Measurements from ENCODE around the gene RNASE1.
A peak's percentile ranks its signal among the peaks of the same experiment; 100 is the strongest.

The RNASE1 gene

GRCh38 chr14:20841096-20841495 lies 38.5 kb upstream of the RNASE1 start:
- peak in 1 of 2 donors; percentile 66 for DNase-seq
- Histone ChIP-seq H3K4ac (ENCODE audit: low read depth, low read length) (no peak overlapping the region), H4K91ac (ENCODE audit: low read depth, low read length) (no peak overlapping the region), H2AK5ac (ENCODE audit: low read length) (no peak overlapping the region), H3K4me1 (ENCODE audit: control insufficient read depth in 1 of 2, insufficient read depth in 2 of 2, low read length in 2 of 2) (no peaks in the 10 kb centered on the region), H3K23ac (ENCODE audit: low read length) (no peak overlapping the region), H2BK12ac (ENCODE audit: low read length) (no peak overlapping the region), H3K18ac (ENCODE audit: low read length) (no peak overlapping the region), H3K79me1 (ENCODE audit: low read length) (peaks cover 1% of the 10 kb centered on the region), H3K4me2 (ENCODE audit: low read length) (no peak overlapping the region), H2BK5ac (ENCODE audit: low read depth, low read length, poor library complexity) (no peak overlapping the region), H4K8ac (ENCODE audit: low read depth, low read length) (no peak overlapping the region), H3K79me2 (ENCODE audit: control insufficient read depth, insufficient read depth, low read length, poor library complexity) (no peaks in the 10 kb centered on the region), H3K9me3 (ENCODE audit: insufficient read depth, low read depth, low read length) (no peaks in the 10 kb centered on the region), H2BK120ac (ENCODE audit: insufficient read depth, low read length, poor library complexity) (no peak overlapping the region), H4K12ac (ENCODE audit: low read depth, low read length) (no peak overlapping the region), H3K14ac (ENCODE audit: low read length) (no peak overlapping the region), H2AFZ (ENCODE audit: insufficient read depth, low read length, poor library complexity) (no peak overlapping the region), H3K9ac (ENCODE audit: low read length) (no peak overlapping the region), H3K36me3 (ENCODE audit: control insufficient read depth in 1 of 2, insufficient read depth in 2 of 2, low read length in 2 of 2) (no peaks in the 10 kb centered on the region), H3K4me3 (ENCODE audit: low read depth, low read length) (no peak overlapping the region), H3K27ac (ENCODE audit: low read depth, low read length) (no peak overlapping the region), H3K27me3 (ENCODE audit: insufficient read depth, low read length) (no peaks in the 10 kb centered on the region)

GRCh38 chr14:20837831-20838230 lies 35.2 kb upstream of the RNASE1 start:
- no peaks in the 10 kb centered on the region for H3K79me2 ChIP-seq (ENCODE audit: control insufficient read depth, insufficient read depth, low read length, poor library complexity)
- H3K9ac ChIP-seq (ENCODE audit: low read length): no peak overlapping the region
- no peak overlapping the region for H3K18ac ChIP-seq (ENCODE audit: low read length)
- no peak overlapping the region for H2AK5ac ChIP-seq (ENCODE audit: low read length)
- H3K9me3 ChIP-seq (ENCODE audit: insufficient read depth, low read depth, low read length): no peaks in the 10 kb centered on the region
- no peak overlapping the region for H3K4me2 ChIP-seq (ENCODE audit: low read length)
- H4K8ac ChIP-seq (ENCODE audit: low read depth, low read length): no peak overlapping the region
- no peak overlapping the region for H2BK5ac ChIP-seq (ENCODE audit: low read depth, low read length, poor library complexity)
- H3K23ac ChIP-seq (ENCODE audit: low read length): no peak overlapping the region
- no peak overlapping the region for H4K12ac ChIP-seq (ENCODE audit: low read depth, low read length)
- H3K79me1 ChIP-seq (ENCODE audit: low read length): peaks cover 1% of the 10 kb centered on the region
- H3K4me1 ChIP-seq (ENCODE audit: control insufficient read depth in 1 of 2, insufficient read depth in 2 of 2, low read length in 2 of 2): no peaks in the 10 kb centered on the region
- H3K36me3 ChIP-seq (ENCODE audit: control insufficient read depth in 1 of 2, insufficient read depth in 2 of 2, low read length in 2 of 2): no peaks in the 10 kb centered on the region
- H2BK12ac ChIP-seq (ENCODE audit: low read length): no peak overlapping the region
- no peak overlapping the region for H2AFZ ChIP-seq (ENCODE audit: insufficient read depth, low read length, poor library complexity)
- no peak overlapping the region for H3K27ac ChIP-seq (ENCODE audit: low read depth, low read length)
- WGBS (ENCODE audit: extremely low coverage, insufficient coverage, insufficient read length): no CpG with 5 or more reads among the region's 3 CpGs
- no peak overlapping the region for H3K4ac ChIP-seq (ENCODE audit: low read depth, low read length)
- H2BK120ac ChIP-seq (ENCODE audit: insufficient read depth, low read length, poor library complexity): no peak overlapping the region
- H3K4me3 ChIP-seq (ENCODE audit: low read depth, low read length): no peak overlapping the region
- H3K14ac ChIP-seq (ENCODE audit: low read length): no peak overlapping the region
- no peaks in the 10 kb centered on the region for H3K27me3 ChIP-seq (ENCODE audit: insufficient read depth, low read length)
- no peak overlapping the region for H4K91ac ChIP-seq (ENCODE audit: low read depth, low read length)
- DNase-seq: no peak

GRCh38 chr14:20836668-20837338 lies 34.2 kb upstream of the RNASE1 start:
- Histone ChIP-seq H3K18ac (ENCODE audit: low read length) (no peak overlapping the region), H3K4ac (ENCODE audit: low read depth, low read length) (no peak overlapping the region), H3K23ac (ENCODE audit: low read length) (no peak overlapping the region), H3K4me1 (ENCODE audit: control insufficient read depth in 1 of 2, insufficient read depth in 2 of 2, low read length in 2 of 2) (no peaks in the 10 kb centered on the region), H4K91ac (ENCODE audit: low read depth, low read length) (no peak overlapping the region), H3K4me3 (ENCODE audit: low read depth, low read length) (no peak overlapping the region), H4K8ac (ENCODE audit: low read depth, low read length) (peak overlapping the region; percentile 15), H3K27ac (ENCODE audit: low read depth, low read length) (no peak overlapping the region), H2BK120ac (ENCODE audit: insufficient read depth, low read length, poor library complexity) (no peak overlapping the region), H3K79me1 (ENCODE audit: low read length) (peaks cover 1% of the 10 kb centered on the region), H4K12ac (ENCODE audit: low read depth, low read length) (no peak overlapping the region), H2AFZ (ENCODE audit: insufficient read depth, low read length, poor library complexity) (no peak overlapping the region), H3K79me2 (ENCODE audit: control insufficient read depth, insufficient read depth, low read length, poor library complexity) (no peaks in the 10 kb centered on the region), H2AK5ac (ENCODE audit: low read length) (no peak overlapping the region), H3K14ac (ENCODE audit: low read length) (no peak overlapping the region), H3K9me3 (ENCODE audit: insufficient read depth, low read depth, low read length) (no peaks in the 10 kb centered on the region), H2BK12ac (ENCODE audit: low read length) (no peak overlapping the region), H3K36me3 (ENCODE audit: control insufficient read depth in 1 of 2, insufficient read depth in 2 of 2, low read length in 2 of 2) (no peaks in the 10 kb centered on the region), H2BK5ac (ENCODE audit: low read depth, low read length, poor library complexity) (no peak overlapping the region), H3K4me2 (ENCODE audit: low read length) (no peak overlapping the region), H3K9ac (ENCODE audit: low read length) (no peak overlapping the region), H3K27me3 (ENCODE audit: insufficient read depth, low read length) (no peaks in the 10 kb centered on the region)
- DNase-seq: peak in 1 of 2 donors; percentile 38
- no CpG with 5 or more reads among the region's 5 CpGs for WGBS (ENCODE audit: extremely low coverage, insufficient coverage, insufficient read length)

- Histone ChIP-seq H2BK120ac (ENCODE audit: insufficient read depth, low read length, poor library complexity) (no peak overlapping the region), H3K9ac (ENCODE audit: low read length) (no peak overlapping the region), H3K4me3 (ENCODE audit: low read depth, low read length) (no peak overlapping the region), H3K18ac (ENCODE audit: low read length) (no peak overlapping the region), H3K9me3 (ENCODE audit: insufficient read depth, low read depth, low read length) (peaks cover 2% of the 10 kb centered on the region), H3K4me1 (ENCODE audit: control insufficient read depth in 1 of 2, insufficient read depth in 2 of 2, low read length in 2 of 2) (no peaks in the 10 kb centered on the region), H3K27me3 (ENCODE audit: insufficient read depth, low read length) (no peaks in the 10 kb centered on the region), H3K36me3 (ENCODE audit: control insufficient read depth in 1 of 2, insufficient read depth in 2 of 2, low read length in 2 of 2) (no peaks in the 10 kb centered on the region), H3K14ac (ENCODE audit: low read length) (no peak overlapping the region), H3K4ac (ENCODE audit: low read depth, low read length) (no peak overlapping the region), H4K91ac (ENCODE audit: low read depth, low read length) (no peak overlapping the region), H2AFZ (ENCODE audit: insufficient read depth, low read length, poor library complexity) (no peak overlapping the region), H4K8ac (ENCODE audit: low read depth, low read length) (no peak overlapping the region), H3K79me1 (ENCODE audit: low read length) (peaks cover 1% of the 10 kb centered on the region), H4K12ac (ENCODE audit: low read depth, low read length) (no peak overlapping the region), H2BK5ac (ENCODE audit: low read depth, low read length, poor library complexity) (no peak overlapping the region), H3K4me2 (ENCODE audit: low read length) (no peak overlapping the region), H2AK5ac (ENCODE audit: low read length) (no peak overlapping the region), H3K79me2 (ENCODE audit: control insufficient read depth, insufficient read depth, low read length, poor library complexity) (no peaks in the 10 kb centered on the region), H2BK12ac (ENCODE audit: low read length) (no peak overlapping the region), H3K23ac (ENCODE audit: low read length) (no peak overlapping the region), H3K27ac (ENCODE audit: low read depth, low read length) (no peak overlapping the region)
- DNase-seq: no peak
- WGBS (ENCODE audit: extremely low coverage, insufficient coverage, insufficient read length): no CpG with 5 or more reads among the region's 2 CpGs
Measured at GRCh38 chr14:20834899-20835298, 32.3 kb upstream of the RNASE1 start.

Measured in trophoblast cell (in vitro differentiated cells and primary cell).